WERI-Rb-1 (cell line): ENCODE results near the gene TRPM8.

ENCODE experiments used
- DNase-seq: peaks from one replicate; pipeline ENCODE4 v3.0.0-alpha.2; 2020
- H3K27ac ChIP-seq: fragments of 250-450 bp; sonication (Bioruptor Pico); 2 replicates; pipeline ENCODE4 v1.5.1; 2020; ENCODE audit warnings: mild to moderate bottlenecking, moderate library complexity
- H3K27me3 ChIP-seq: fragments of 250-450 bp; sonication (Bioruptor Pico); 2 replicates; pipeline ENCODE4 v1.5.1; 2021; ENCODE audit warnings: mild to moderate bottlenecking, low read depth, moderate library complexity; ENCODE audit not compliant: insufficient read depth, severe bottlenecking
- H3K36me3 ChIP-seq: fragments of 250-450 bp; sonication (Bioruptor Pico); 2 replicates; pipeline ENCODE4 v1.5.1; 2020; ENCODE audit warnings: mild to moderate bottlenecking, moderate library complexity
- H3K4me3 ChIP-seq: 2 replicates; pipeline ENCODE4 v1.5.1; 2011; ENCODE audit warnings: low read depth, mild to moderate bottlenecking, control low read depth, low read length
- H3K9me3 ChIP-seq: fragments of 250-450 bp; sonication (Bioruptor Pico); 2 replicates; pipeline ENCODE4 v1.5.1; 2021; ENCODE audit warnings: mild to moderate bottlenecking, moderate library complexity; ENCODE audit not compliant: severe bottlenecking
- TF ChIP-seq, protein P1 (sequence below): IDR thresholded peaks from 2 replicates; pipeline ENCODE4 v1.5.1; 2011; ENCODE audit warnings: low read depth, mild to moderate bottlenecking, control low read depth, inconsistent platforms, low read length

The TRPM8 gene

GRCh38 chr2:233901367-233901766 is 15.8 kb upstream of the TRPM8 start:
- peak; percentile 33 for DNase-seq
- Histone ChIP-seq H3K9me3 (no peaks in the 10 kb centered on the region), H3K4me3 (no peak overlapping the region), H3K27me3 (no peaks in the 10 kb centered on the region), H3K27ac (no peak overlapping the region; the same call in 1 of the 2 replicates), H3K36me3 (no peaks in the 10 kb centered on the region)
- TF ChIP-seq, protein P1, sequence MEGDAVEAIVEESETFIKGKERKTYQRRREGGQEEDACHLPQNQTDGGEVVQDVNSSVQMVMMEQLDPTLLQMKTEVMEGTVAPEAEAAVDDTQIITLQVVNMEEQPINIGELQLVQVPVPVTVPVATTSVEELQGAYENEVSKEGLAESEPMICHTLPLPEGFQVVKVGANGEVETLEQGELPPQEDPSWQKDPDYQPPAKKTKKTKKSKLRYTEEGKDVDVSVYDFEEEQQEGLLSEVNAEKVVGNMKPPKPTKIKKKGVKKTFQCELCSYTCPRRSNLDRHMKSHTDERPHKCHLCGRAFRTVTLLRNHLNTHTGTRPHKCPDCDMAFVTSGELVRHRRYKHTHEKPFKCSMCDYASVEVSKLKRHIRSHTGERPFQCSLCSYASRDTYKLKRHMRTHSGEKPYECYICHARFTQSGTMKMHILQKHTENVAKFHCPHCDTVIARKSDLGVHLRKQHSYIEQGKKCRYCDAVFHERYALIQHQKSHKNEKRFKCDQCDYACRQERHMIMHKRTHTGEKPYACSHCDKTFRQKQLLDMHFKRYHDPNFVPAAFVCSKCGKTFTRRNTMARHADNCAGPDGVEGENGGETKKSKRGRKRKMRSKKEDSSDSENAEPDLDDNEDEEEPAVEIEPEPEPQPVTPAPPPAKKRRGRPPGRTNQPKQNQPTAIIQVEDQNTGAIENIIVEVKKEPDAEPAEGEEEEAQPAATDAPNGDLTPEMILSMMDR: no peak

DNA sequence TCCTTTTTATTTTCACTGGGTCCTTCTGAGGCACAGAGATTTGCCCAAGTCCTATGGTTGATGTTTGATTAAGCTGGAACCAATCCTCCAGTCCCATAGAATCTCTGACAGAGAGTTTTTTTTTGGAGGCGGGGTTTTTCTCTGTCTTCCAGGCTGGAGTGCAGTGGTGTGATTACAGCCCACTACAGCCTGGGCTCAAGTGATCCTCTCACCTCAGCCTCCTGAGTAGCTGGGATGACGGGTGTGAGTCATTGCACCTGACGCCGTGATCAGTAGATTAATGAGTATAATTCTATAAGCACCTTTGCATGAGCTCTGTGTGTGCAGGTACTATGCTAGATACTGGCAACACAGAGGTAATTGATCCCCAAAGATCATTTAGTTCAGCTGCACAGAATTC is 15.3 kb upstream of the TRPM8 start:
- Histone ChIP-seq H3K27ac (no peak overlapping the region; the same call in 1 of the 2 replicates), H3K9me3 (no peaks in the 10 kb centered on the region), H3K27me3 (no peaks in the 10 kb centered on the region), H3K4me3 (no peak overlapping the region), H3K36me3 (no peaks in the 10 kb centered on the region)
- DNase-seq: peak; percentile 56
- TF ChIP-seq, protein P1: no peak

- Histone ChIP-seq H3K36me3 (no peaks in the 10 kb centered on the region), H3K27me3 (no peaks in the 10 kb centered on the region), H3K9me3 (no peaks in the 10 kb centered on the region), H3K4me3 (no peak overlapping the region), H3K27ac (no peak overlapping the region)
- DNase-seq: no peak
- TF ChIP-seq, protein P1: no peak
Measured at GRCh38 chr2:233905945-233906344, 11.2 kb upstream of the TRPM8 start.

GRCh38 chr2:233907627-233908026 is 9.5 kb upstream of the TRPM8 start:
- TF ChIP-seq, protein P1: no peak
- no peaks in the 10 kb centered on the region for H3K9me3 ChIP-seq
- H3K4me3 ChIP-seq: no peak overlapping the region
- no peak for DNase-seq
- H3K27ac ChIP-seq: no peak overlapping the region
- H3K36me3 ChIP-seq: no peaks in the 10 kb centered on the region
- no peaks in the 10 kb centered on the region for H3K27me3 ChIP-seq

DNA sequence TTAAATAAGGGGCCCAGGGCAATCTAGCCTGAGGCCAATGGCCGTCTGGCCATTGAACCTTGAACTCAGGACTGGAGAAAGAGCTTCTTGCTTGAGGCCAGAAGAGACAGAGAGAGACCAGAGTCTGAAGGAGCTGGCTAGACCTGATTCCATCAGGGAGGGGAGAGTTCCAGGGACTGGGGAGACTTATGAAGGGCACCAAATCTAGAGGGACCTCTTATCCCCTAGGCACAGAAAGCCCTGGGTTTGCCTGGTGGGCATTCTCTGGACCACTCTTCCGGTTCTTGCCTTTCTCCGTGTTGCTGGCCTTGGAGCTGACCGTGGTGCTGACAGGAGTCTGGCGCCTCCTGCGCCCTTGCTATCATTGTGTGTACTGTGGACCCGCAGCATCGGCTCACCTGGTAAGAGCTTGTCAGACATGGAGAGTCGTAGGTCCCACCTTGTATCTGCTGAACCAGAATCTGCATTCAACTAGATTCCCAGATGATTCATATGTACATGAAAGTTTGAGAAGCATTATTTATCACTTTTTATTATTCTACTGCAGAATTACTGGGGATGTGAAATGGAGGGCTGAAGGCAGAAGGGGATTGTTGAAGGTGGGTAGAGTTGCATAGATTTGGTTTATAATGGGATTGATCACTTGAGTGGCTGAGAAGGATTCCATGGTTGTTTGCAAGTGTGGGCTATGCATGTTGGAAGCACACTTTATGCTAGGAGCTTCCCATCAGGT is 4.3 kb upstream of the TRPM8 start:
- no peaks in the 10 kb centered on the region for H3K36me3 ChIP-seq
- no peak overlapping the region for H3K27ac ChIP-seq
- H3K27me3 ChIP-seq: no peaks in the 10 kb centered on the region
- no peak for DNase-seq
- H3K4me3 ChIP-seq: no peak overlapping the region
- TF ChIP-seq, protein P1: no peak
- H3K9me3 ChIP-seq: no peaks in the 10 kb centered on the region

GRCh38 chr2:233915128-233915527 is 2.0 kb upstream of the TRPM8 start:
- no peak for DNase-seq
- Histone ChIP-seq H3K4me3 (no peak overlapping the region), H3K36me3 (no peaks in the 10 kb centered on the region), H3K27ac (no peak overlapping the region), H3K27me3 (no peaks in the 10 kb centered on the region), H3K9me3 (no peaks in the 10 kb centered on the region)
- TF ChIP-seq, protein P1: peak; percentile 42; the same call in 1 of the 2 replicates
